ENCODE measurements around the gene A2ML1. TPM values are rescaled to one million over a fixed set of nuclear protein-coding genes. Genes with fewer than 3 reads are reported as not detected.
"Not testable (repeated sequence)": the region's sequence is repeated elsewhere in the genome, so short reads cannot be mapped to it uniquely, and the experiment has no call there.

Gene A2ML1
- total RNA-seq, 1 experiment from 2014 or later = not detected

- no peak for DNase-seq (ENCODE audit: low spot score)
- in situ Hi-C loops (cut with HindIII; ENCODE audit: low sequenced_read_pairs) = no loop called here
These were observed 8.7 kb upstream of the A2ML1 start for GRCh38 chr12:8813572-8814357.

DNA sequence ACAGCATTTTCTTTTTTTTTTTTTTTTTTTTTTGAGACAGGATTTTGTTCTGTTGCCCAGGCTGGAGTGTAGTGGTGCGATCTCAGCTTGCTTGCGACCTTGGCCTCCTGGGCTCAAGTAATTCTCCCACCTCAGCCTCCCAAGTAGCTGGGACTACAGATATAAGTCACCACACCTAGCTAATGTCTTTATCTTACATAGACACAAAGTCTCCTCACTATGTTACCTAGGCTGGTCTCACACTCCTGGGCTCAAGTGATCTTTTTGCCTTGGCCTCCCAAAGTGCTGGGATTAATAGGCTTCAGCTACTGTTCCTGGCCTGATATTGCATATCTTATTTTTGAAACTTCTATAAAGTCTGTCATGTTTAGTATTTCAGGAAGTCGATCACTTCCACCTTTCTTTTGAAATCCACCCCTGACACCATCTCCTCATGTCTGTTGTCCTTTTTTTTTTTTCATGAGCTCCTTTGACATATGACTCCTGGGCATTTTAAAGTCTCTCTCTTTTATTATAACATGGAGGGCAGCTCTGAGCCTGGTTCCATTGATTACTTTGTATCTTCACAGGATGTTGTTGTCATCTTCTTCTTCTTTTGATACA lies 5.9 kb upstream of the A2ML1 start:
- in situ Hi-C loops (cut with HindIII; ENCODE audit: low sequenced_read_pairs) = no loop called here
- no peak for DNase-seq (ENCODE audit: low spot score)

GRCh38 chr12:8817856-8818255 lies 4.6 kb upstream of the A2ML1 start:
- in situ Hi-C loops (cut with HindIII; ENCODE audit: low sequenced_read_pairs) = no loop called here
- DNase-seq (ENCODE audit: low spot score) = no peak

- no peak for DNase-seq (ENCODE audit: low spot score)
- in situ Hi-C loops (cut with HindIII; ENCODE audit: low sequenced_read_pairs) = no loop called here
These were observed 3.9 kb upstream of the A2ML1 start for GRCh38 chr12:8818526-8818925.

DNA sequence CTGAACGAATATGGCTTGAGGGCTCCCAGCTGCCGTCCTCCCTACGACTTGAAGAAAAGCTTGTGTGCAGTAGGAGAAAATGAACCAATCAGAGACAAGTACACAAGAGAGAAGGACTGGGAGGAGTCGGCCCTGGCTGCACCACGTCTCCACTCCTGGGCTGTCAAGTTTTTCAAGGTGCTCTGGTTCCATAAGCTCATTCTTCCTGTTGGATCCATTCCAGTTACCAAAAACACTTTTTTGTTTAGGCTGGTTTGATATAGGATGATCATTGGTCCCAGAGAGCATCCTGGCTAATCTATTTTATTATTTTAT lies 2.8 kb upstream of the A2ML1 start:
- in situ Hi-C loops (cut with HindIII; ENCODE audit: low sequenced_read_pairs) = no loop called here
- DNase-seq (ENCODE audit: low spot score) = no peak

- DNase-seq (ENCODE audit: low spot score); in situ Hi-C loops (cut with HindIII; ENCODE audit: low sequenced_read_pairs): not testable (repeated sequence)
These were observed 1.6 kb upstream of the A2ML1 start for GRCh38 chr12:8820676-8821407.

GRCh38 chr12:8821591-8821990 lies 830 bp upstream of the A2ML1 start:
- in situ Hi-C loops (cut with HindIII; ENCODE audit: low sequenced_read_pairs) = no loop called here
- DNase-seq (ENCODE audit: low spot score) = no peak

DNA sequence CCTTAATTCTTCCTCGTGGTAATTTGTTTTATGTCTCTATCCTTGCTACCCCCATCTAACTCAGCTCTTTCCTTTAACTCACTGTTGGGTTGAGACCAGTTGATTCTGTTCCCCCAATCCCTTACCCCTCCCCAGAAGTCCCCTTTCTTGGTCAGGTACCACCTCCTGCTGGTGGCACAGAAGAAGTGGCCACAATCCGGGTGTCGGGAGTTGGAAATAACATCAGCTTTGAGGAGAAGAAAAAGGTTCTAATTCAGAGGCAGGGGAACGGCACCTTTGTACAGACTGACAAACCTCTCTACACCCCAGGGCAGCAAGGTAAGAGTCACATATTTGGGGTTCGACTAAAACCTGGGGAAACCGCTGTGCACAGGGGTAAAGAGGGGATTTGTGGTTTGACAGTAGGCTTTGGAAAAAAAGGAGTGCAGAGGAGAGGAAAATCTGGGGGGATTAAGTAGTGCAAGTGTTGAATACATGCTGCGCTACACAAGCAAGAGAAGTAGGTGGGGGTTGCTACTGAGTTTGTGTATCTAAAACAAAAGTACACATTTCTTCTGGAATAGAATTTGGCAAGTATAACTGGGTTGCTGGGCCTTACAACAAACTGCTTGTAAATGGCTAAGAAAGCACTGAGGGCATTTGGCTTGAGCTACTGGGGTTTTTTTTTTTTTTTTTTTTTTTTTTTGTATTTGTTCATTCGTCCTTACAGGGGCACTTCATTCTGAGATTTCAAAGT lies 1.3 kb downstream of the A2ML1 start:
- peak; percentile 36 for DNase-seq (ENCODE audit: low spot score)
- in situ Hi-C loops (cut with HindIII; ENCODE audit: low sequenced_read_pairs) = no loop called here

DNA sequence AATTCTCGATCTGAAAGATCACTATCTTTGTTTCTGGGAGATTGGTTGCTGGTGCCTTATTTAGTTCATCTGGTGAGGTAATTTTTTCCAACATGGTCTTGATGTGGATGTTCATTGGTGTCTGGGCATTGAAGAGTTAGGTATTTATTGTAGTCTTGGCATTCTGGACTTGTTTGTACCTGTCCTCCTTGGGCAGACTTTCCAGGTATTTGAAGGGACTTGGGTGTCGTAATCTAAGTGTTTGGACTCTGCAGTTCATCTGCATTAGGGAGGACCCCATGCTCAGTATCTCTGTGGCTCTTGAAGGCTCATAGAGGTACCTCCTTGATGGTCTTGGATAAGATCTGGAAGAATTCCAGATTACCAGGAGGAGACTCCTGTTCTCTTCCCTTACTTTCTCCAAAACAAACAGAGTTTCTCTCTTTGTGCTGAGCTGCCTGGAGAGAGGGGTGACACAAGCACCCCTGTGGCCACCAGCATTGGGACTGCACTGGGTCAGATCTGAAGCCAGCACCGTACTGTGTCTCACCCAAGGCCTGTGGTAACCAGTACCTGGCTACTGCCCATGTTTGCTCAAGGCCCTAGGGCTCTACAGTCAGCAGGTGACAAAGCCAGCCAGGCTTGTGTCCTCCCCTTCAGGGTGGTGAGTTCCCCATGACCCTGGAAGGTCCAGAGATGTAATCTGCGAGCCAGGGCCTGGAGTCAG lies 5.3 kb downstream of the A2ML1 start:
- no peak for DNase-seq (ENCODE audit: low spot score)
- in situ Hi-C loops (cut with HindIII; ENCODE audit: low sequenced_read_pairs) = no loop called here

DNA sequence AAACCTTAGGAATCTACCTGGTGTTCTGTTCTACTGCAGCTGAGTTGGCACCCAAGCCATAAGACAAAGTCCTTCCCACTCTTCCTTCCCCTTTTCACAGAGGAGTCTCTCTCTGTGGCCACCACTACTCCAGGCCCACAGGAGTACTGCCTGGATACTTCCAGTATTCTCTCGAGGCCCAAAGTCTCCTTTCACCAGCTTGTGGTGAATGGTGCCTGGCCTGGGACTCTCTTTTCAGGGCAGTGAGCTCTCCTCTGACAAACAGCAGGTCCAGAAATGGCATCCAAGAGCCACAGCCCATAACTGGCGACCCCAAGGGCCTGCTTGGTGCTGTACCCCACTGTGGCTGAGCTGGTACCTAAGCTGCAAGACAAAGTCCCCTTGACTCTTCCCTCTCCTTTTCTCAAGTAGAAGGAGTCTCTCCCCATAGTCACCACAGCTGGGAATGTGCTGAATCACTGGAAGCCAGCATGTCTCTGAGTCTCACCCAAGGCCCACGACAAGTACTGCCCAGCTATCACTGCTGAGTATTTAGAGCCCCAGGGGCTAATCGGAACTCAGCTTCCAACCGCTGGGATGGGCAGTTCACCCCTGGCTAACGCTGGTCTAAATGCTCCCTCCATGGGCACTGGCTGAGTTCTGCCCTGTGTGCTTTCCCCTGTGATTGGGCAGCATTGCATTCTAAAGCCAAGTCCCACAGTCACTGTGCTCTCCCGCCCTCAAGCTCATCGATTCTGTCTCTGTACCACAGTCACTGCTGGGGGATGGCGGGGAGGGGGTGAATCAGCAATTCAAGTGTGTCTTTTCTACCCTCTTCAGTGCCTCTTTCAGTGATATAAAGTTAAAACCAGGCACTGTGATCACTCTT lies 6.1 kb downstream of the A2ML1 start:
- no peak for DNase-seq (ENCODE audit: low spot score)
- in situ Hi-C loops (cut with HindIII; ENCODE audit: low sequenced_read_pairs) = no loop called here

DNA sequence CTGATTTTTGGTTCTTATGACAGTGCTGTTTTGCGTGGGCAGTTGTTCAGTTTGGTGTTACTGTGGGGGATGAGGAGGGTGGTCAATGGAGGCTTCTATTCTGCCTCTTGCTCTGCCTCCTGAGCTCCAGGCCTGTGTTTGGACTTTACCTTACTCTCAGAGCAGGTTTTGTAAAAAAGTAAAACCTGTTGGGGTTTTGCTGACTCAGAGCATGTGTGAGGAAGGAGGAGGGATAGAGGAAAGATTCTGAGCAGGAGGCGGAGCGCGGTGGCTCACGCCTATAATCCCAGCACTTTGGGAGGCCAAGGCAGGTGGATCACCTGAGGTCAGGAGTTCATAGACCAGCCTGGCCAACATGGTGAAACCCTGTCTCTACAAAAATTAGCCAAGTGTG lies 6.7 kb downstream of the A2ML1 start:
- in situ Hi-C loops (cut with HindIII; ENCODE audit: low sequenced_read_pairs) = no loop called here
- no peak for DNase-seq (ENCODE audit: low spot score)

GRCh38 chr12:8829621-8830020 lies 7.2 kb downstream of the A2ML1 start:
- DNase-seq (ENCODE audit: low spot score) = no peak
- in situ Hi-C loops (cut with HindIII; ENCODE audit: low sequenced_read_pairs) = no loop called here

DNA sequence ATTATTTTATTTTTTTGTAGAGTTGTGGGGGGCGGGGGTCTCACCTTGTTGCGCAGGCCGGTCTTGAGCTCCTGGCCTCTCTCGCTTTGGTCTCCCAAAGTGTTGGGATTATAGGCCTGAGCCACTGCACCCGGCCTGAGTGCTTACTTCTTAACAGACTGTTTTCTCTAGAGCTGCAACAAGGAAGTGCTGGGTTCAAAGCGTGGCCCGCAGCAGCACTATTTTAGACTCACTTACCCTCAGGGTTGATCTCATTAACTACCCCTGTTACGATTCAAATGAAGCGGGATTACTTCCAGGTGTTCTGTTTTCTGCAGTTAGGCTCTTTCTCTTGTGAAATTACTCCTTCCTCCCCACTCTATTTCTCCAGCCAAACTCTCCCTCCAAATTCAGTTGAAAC lies 8.7 kb downstream of the A2ML1 start:
- in situ Hi-C loops (cut with HindIII; ENCODE audit: low sequenced_read_pairs) = no loop called here
- no peak for DNase-seq (ENCODE audit: low spot score)

DNA sequence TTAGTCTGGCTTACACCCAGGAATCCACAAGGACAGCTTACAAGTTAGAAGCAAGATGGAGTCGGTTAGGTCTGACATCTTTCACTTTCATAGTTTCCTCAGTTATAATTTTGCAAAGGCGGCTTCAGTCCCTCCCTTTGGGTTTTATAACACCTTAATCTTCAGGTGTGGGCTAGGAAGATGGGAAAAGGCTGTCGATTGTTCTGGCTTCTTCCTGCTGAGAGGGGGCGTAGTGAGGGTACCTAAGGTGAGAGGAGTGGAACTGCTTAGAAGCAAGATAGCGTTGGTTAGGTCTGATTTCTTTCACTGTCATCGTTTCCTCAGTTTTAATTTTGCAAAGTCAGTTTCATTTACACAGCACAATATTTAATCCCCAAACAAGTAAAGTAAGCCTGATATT lies 10.1 kb downstream of the A2ML1 start:
- in situ Hi-C loops (cut with HindIII; ENCODE audit: low sequenced_read_pairs) = no loop called here
- DNase-seq (ENCODE audit: low spot score) = no peak

- in situ Hi-C loops (cut with HindIII; ENCODE audit: low sequenced_read_pairs) = no loop called here
- no peak for DNase-seq (ENCODE audit: low spot score)
These were observed 11.8 kb downstream of the A2ML1 start for GRCh38 chr12:8834230-8834629.

- in situ Hi-C loops (cut with HindIII; ENCODE audit: low sequenced_read_pairs) = no loop called here
- no peak for DNase-seq (ENCODE audit: low spot score)
These were observed 14.9 kb downstream of the A2ML1 start for GRCh38 chr12:8837291-8837690.

DNA sequence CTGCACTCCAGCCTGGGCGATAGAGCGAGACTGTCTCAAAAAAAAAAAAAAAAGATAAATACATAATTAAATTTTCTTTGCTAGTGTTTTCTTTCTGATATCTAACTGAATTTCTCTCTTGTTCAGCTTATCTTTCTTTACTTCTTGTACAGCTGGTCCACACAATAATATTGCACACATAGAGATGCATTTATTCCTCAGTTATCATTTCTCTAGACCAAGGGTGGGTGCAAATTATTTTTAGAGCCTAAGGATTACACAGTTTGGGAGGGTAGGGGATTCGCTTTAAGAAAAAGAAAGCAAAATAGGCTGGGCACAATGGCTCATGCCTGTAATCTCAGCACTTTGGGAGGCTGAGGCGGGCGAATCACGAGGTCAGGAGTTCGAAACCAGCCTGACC lies 17.9 kb downstream of the A2ML1 start:
- no peak for DNase-seq (ENCODE audit: low spot score)
- in situ Hi-C loops (cut with HindIII; ENCODE audit: low sequenced_read_pairs) = no loop called here

- in situ Hi-C loops (cut with HindIII; ENCODE audit: low sequenced_read_pairs) = no loop called here
These were observed 18.7 kb downstream of the A2ML1 start for GRCh38 chr12:8840938-8841633.

More at GRCh38 chr12:8840938-8841633, 18.7 kb downstream of the A2ML1 start:
- DNase-seq (ENCODE audit: low spot score) = no peak

All from G401 (cell line).